Peyer's patch (tissue), 4 donors: ENCODE results near the gene DACT2. TPM values are rescaled to one million over a fixed set of nuclear protein-coding genes. Genes with fewer than 3 reads are reported as not detected.

Source experiments
- DNase-seq, 3 donors: peaks; one replicate each; pipeline ENCODE4 v3.0.0-alpha.2; 2017 to 2019
- H3K27ac ChIP-seq, 4 donors: fragments of 200-600 bp; sonication (generic); one replicate each; pipeline ENCODE4 v1.5.1; 2016 to 2019
- H3K27me3 ChIP-seq, 2 donors: fragments of 200-600 bp; sonication (generic); one replicate each; pipeline ENCODE4 v1.5.1; 2019
- H3K36me3 ChIP-seq, 3 donors: fragments of 200-600 bp; sonication (generic); one replicate each; pipeline ENCODE4 v1.5.1; 2016 to 2019
- H3K4me1 ChIP-seq, 4 donors: fragments of 200-600 bp; sonication (generic); one replicate each; pipeline ENCODE4 v1.5.1; 2016 to 2019
- H3K4me3 ChIP-seq, 4 donors: fragments of 200-600 bp; sonication (generic); 1 replicate in 3 of 4; 2 replicates in 1 of 4; pipeline ENCODE4 v1.5.1; 2016 to 2019; ENCODE audit warnings: mild to moderate bottlenecking in 1 of 4
- H3K9me3 ChIP-seq, 4 donors: fragments of 200-600 bp; sonication (generic); one replicate each; pipeline ENCODE4 v1.5.1; 2016 to 2019; ENCODE audit warnings: mild to moderate bottlenecking in 1 of 4
- CTCF ChIP-seq, 6 experiments: fragments of 450-650 bp in 4 of 6; fragments of 200-600 bp in 2 of 6; sonication (generic) in 1 of 6; IDR thresholded peaks; one replicate each; pipeline ENCODE4 v1.5.1; 2017 to 2019; ENCODE audit warnings: antibody characterized with exemption in 6 of 6, mild to moderate bottlenecking in 3 of 6, moderate library complexity in 1 of 6
- POLR2A ChIP-seq, 2 donors: fragments of 450-650 bp; IDR thresholded peaks; one replicate each; pipeline ENCODE4 v1.5.1; 2017; ENCODE audit warnings: antibody characterized with exemption in 2 of 2, mild to moderate bottlenecking in 2 of 2, moderate library complexity in 2 of 2
- total RNA-seq, 4 donors: library from RNA; depleted of rRNA; stranded (reverse); fragments of >200 nt; gene quantifications; one replicate each; pipeline ENCODE4 v1.1.0, GENCODE V29; 2016

DACT2 gene
- total RNA-seq, 4 donors from 2014 or later, result 0.35 to 2.7 (median 1.8) TPM

GRCh38 chr6:168294901-168295300 lies 24.7 kb downstream of the DACT2 start:
- no peaks in the 10 kb centered on the region for H3K36me3 ChIP-seq
- no peak for TF ChIP-seq CTCF (IDR thresholded peaks at IDR 0.05)
- no peak for TF ChIP-seq POLR2A (IDR thresholded peaks at IDR 0.05)
- DNase-seq, result no peak

GRCh38 chr6:168293636-168294530 lies 25.7 kb downstream of the DACT2 start:
- no peaks in the 10 kb centered on the region for H3K4me1 ChIP-seq
- TF ChIP-seq CTCF (IDR thresholded peaks at IDR 0.05) (no peak), POLR2A (IDR thresholded peaks at IDR 0.05) (no peak)

More at GRCh38 chr6:168294901-168295300, 24.7 kb downstream of the DACT2 start:
- no peaks in the 10 kb centered on the region for H3K27me3 ChIP-seq
- no peaks in the 10 kb centered on the region for H3K4me1 ChIP-seq
- H3K27ac ChIP-seq, result no peak overlapping the region
- H3K4me3 ChIP-seq, result no peak overlapping the region
- no peaks in the 10 kb centered on the region for H3K9me3 ChIP-seq

GRCh38 chr6:168292826-168293225 lies 26.8 kb downstream of the DACT2 start:
- no peak overlapping the region for H3K27ac ChIP-seq
- no peak for DNase-seq
- H3K4me1 ChIP-seq, result no peaks in the 10 kb centered on the region
- TF ChIP-seq POLR2A (IDR thresholded peaks at IDR 0.05) (no peak), CTCF (IDR thresholded peaks at IDR 0.05) (no peak)
- no peaks in the 10 kb centered on the region for H3K9me3 ChIP-seq
- H3K36me3 ChIP-seq, result no peaks in the 10 kb centered on the region
- no peak overlapping the region for H3K4me3 ChIP-seq
- H3K27me3 ChIP-seq, result no peaks in the 10 kb centered on the region

More at GRCh38 chr6:168293636-168294530, 25.7 kb downstream of the DACT2 start:
- no peak overlapping the region for H3K4me3 ChIP-seq
- no peaks in the 10 kb centered on the region for H3K36me3 ChIP-seq
- DNase-seq, result peak in 1 of 3 donors; percentile 38
- no peaks in the 10 kb centered on the region for H3K9me3 ChIP-seq
- no peaks in the 10 kb centered on the region for H3K27me3 ChIP-seq
- H3K27ac ChIP-seq, result no peak overlapping the region

GRCh38 chr6:168291450-168291849 lies 28.1 kb downstream of the DACT2 start:
- H3K4me3 ChIP-seq, result no peak overlapping the region
- no peaks in the 10 kb centered on the region for H3K36me3 ChIP-seq
- TF ChIP-seq CTCF (IDR thresholded peaks at IDR 0.05) (no peak), POLR2A (IDR thresholded peaks at IDR 0.05) (no peak)
- DNase-seq, result no peak
- no peaks in the 10 kb centered on the region for H3K27me3 ChIP-seq
- no peaks in the 10 kb centered on the region for H3K9me3 ChIP-seq
- no peak overlapping the region for H3K27ac ChIP-seq
- H3K4me1 ChIP-seq, result no peaks in the 10 kb centered on the region

- H3K4me1 ChIP-seq, result no peaks in the 10 kb centered on the region
- no peaks in the 10 kb centered on the region for H3K36me3 ChIP-seq
- H3K9me3 ChIP-seq, result no peaks in the 10 kb centered on the region
- H3K27me3 ChIP-seq, result no peaks in the 10 kb centered on the region
- DNase-seq, result peak in 1 of 3 donors; percentile 23
- no peak for TF ChIP-seq POLR2A (IDR thresholded peaks at IDR 0.05)
- TF ChIP-seq CTCF (IDR thresholded peaks at IDR 0.05), result no peak
- no peak overlapping the region for H3K4me3 ChIP-seq
- H3K27ac ChIP-seq, result no peak overlapping the region
Observed at GRCh38 chr6:168290095-168290494, 29.5 kb downstream of the DACT2 start.
